Pancreas (tissue), 10 donors: Measurements from ENCODE around the gene CORO7. TPM values are rescaled to one million over a fixed set of nuclear protein-coding genes. Genes with fewer than 3 reads are reported as not detected.

Experiments used
- ATAC-seq, 4 donors: fragments of 200-7000 bp; cut with Tn5 transposase; one replicate each; pipeline versions ENCODE4 v1.8.0 to v1.9.1; 2020; ENCODE audit warnings: mild to moderate bottlenecking in 4 of 4, moderate library complexity in 4 of 4
- DNase-seq, 6 donors: peaks; one replicate each; pipeline ENCODE4 v3.0.0-alpha.2; 2020
- FAIRE-seq: peaks from 2 replicates; lab custom pipeline; 2012; peaks lifted over from hg19 to GRCh38; lab: Jason Lieb, UNC
- H3K27ac ChIP-seq, 4 donors: fragments of 200-600 bp; sonication (generic); 1 replicate in 3 of 4; 2 replicates in 1 of 4; pipeline versions ENCODE4 v1.5.0 to v1.8.0; 2020
- H3K27me3 ChIP-seq, 4 donors: fragments of 200-600 bp; one replicate each; pipeline ENCODE4 v1.8.0; 2021
- H3K36me3 ChIP-seq, 3 donors: fragments of 200-600 bp; sonication (generic) in 1 of 3; one replicate each; pipeline versions ENCODE4 v1.5.0 to v1.8.0; 2020 to 2021
- H3K4me1 ChIP-seq, 3 donors: fragments of 200-600 bp; one replicate each; pipeline ENCODE4 v1.8.0; 2021
- H3K4me3 ChIP-seq, 4 donors: fragments of 200-600 bp; sonication (generic) in 2 of 4; one replicate each; pipeline versions ENCODE4 v1.5.0 to v1.8.0; 2020 to 2021
- H3K9me3 ChIP-seq, 4 donors: fragments of 200-600 bp; one replicate each; pipeline ENCODE4 v1.8.0; 2021
- CTCF ChIP-seq, 4 donors: fragments of 200-600 bp; sonication (generic) in 3 of 4; IDR thresholded peaks; one replicate each; pipeline versions ENCODE4 v1.5.0 to v1.8.0; 2021; ENCODE audit warnings: antibody characterized with exemption in 4 of 4
- WGBS, 2 donors: extraction: QIAGEN DNeasy Blood & Tissue Kit; methylation state at CpG; one replicate each; pipeline ENCODE4 v1.1.7; 2013; 5-methylcytosine and 5-hydroxymethylcytosine counted together
- intact Hi-C, 3 donors: fragments of 100-400 bp; cut with DNase I; formaldehyde crosslinking; loops; one replicate each; pipeline versions ENCODE4 v1.11.1 to v1.14.2; 2022
- polyA plus RNA-seq, 2 donors: library from polyadenylated mRNA; stranded (reverse); fragments of 200-250 nt; gene quantifications; one replicate each; pipeline ENCODE4 v1.2.3, GENCODE V29; 2013
- total RNA-seq, 6 donors: library from RNA; stranded (reverse); fragmentation: NEBNext Ultra II Directional in 4 of 6; extraction: Animal tissue kit (Norgen Biotek cat#: 25700) in 4 of 6; gene quantifications; one replicate each; pipeline versions ENCODE4 v1.2.1 to v1.2.4, GENCODE V29; 2021 to 2023
- donor health status: healthy with polysubstance abuse.
- donor health status: DM: no; HTN: no; CAD: no; lungs with moderate emphysema.
- donor health status: DM: no; HTN: no; CAD: no.
- donor health status: control.
- donor health status: control.
- donor health status: Bipolar disorder and iron deficiency.
- donor health status: DM: yes; HTN: yes; CAD: no.
- donor health status: DM: no; HTN: no; CAD: no.
- donor health status: DM: no; HTN: no; CAD: no.
- donor health status: DM: yes; HTN: yes; CAD: no.

The CORO7 gene
- total and polyA plus RNA-seq, 8 donors, result 8.4 to 29.6 (median 18.7) TPM

GRCh38 chr16:4320571-4321137 lies 95.7 kb downstream of the CORO7 start:
- 59 to 68% methylated on average over 16 of the region's 16 CpGs for WGBS, 2 donors
- DNase-seq (peak in 2 of 6 donors; percentile 12 to 14), FAIRE-seq (no peak)

GRCh38 chr16:4319454-4320421 lies 96.7 kb downstream of the CORO7 start:
- Histone ChIP-seq H3K27ac (peak overlapping the region in 3 of 4 donors; percentile 6 to 35 (median 13)), H3K4me1 (peaks cover 17 to 30% (median 28%) of the 10 kb centered on the region in 3 donors), H3K36me3 (no peaks in the 10 kb centered on the region), H3K9me3 (no peaks in the 10 kb centered on the region), H3K4me3 (no peak overlapping the region), H3K27me3 (no peaks in the 10 kb centered on the region)
- peak in 4 of 6 donors; percentile 17 to 75 (median 42) for DNase-seq
- 73 to 78% methylated on average over 27 to 37 of the region's 37 CpGs for WGBS, 2 donors
- no peak for TF ChIP-seq CTCF (IDR thresholded peaks at IDR 0.05)
- no peak for ATAC-seq
- intact Hi-C loops, result no loop called here
- no peak for FAIRE-seq

More at GRCh38 chr16:4320571-4321137, 95.7 kb downstream of the CORO7 start:
- H3K27me3 ChIP-seq, result no peaks in the 10 kb centered on the region
- TF ChIP-seq CTCF (IDR thresholded peaks at IDR 0.05), result no peak
- peak overlapping the region in 1 of 4 donors; percentile 13 for H3K27ac ChIP-seq
- no peak overlapping the region for H3K4me3 ChIP-seq
- ATAC-seq, result no peak
- H3K9me3 ChIP-seq, result no peaks in the 10 kb centered on the region
- intact Hi-C loops, result no loop called here
- no peaks in the 10 kb centered on the region for H3K36me3 ChIP-seq
- H3K4me1 ChIP-seq, result peaks cover 17 to 33% (median 32%) of the 10 kb centered on the region in 3 donors

GRCh38 chr16:4318967-4319366 lies 97.4 kb downstream of the CORO7 start:
- 73 to 81% methylated on average over 5 of the region's 5 CpGs for WGBS, 2 donors
- Histone ChIP-seq H3K27ac (peak overlapping the region; percentile 11 to 38 (median 28)), H3K27me3 (no peaks in the 10 kb centered on the region), H3K4me3 (no peak overlapping the region), H3K36me3 (no peaks in the 10 kb centered on the region), H3K9me3 (no peaks in the 10 kb centered on the region), H3K4me1 (peaks cover 12 to 25% (median 22%) of the 10 kb centered on the region in 3 donors)
- FAIRE-seq (no peak), ATAC-seq (no peak), DNase-seq (no peak)
- no peak for TF ChIP-seq CTCF (IDR thresholded peaks at IDR 0.05)
- intact Hi-C loops, result no loop called here

- H3K4me3 ChIP-seq, result no peak overlapping the region
- H3K9me3 ChIP-seq, result no peaks in the 10 kb centered on the region
- no peak for TF ChIP-seq CTCF (IDR thresholded peaks at IDR 0.05)
- H3K36me3 ChIP-seq, result no peaks in the 10 kb centered on the region
- ATAC-seq (no peak), DNase-seq (peak in 1 of 6 donors; percentile 12), FAIRE-seq (no peak)
- 70 to 73% methylated on average over 13 of the region's 13 CpGs for WGBS, 2 donors
- H3K27me3 ChIP-seq, result no peaks in the 10 kb centered on the region
- intact Hi-C loops, result no loop called here
- H3K27ac ChIP-seq, result peak overlapping the region; percentile 38 to 87 (median 83)
- peaks cover 7 to 25% (median 17%) of the 10 kb centered on the region in 3 donors for H3K4me1 ChIP-seq
Measured at GRCh38 chr16:4318451-4318910, 97.9 kb downstream of the CORO7 start.
